NT2/D1 (cell line): ENCODE data around the gene MUC5B.

Experiments used
- DNase-seq: peaks from one replicate; pipeline ENCODE4 v3.0.0-alpha.2; 2011; ENCODE audit warnings: low read depth, low spot score
- H3K27me3 ChIP-seq: 2 replicates; pipeline ENCODE4 v1.6.0; 2011; ENCODE audit warnings: mild to moderate bottlenecking; ENCODE audit not compliant: insufficient read length, insufficient read depth
- H3K36me3 ChIP-seq: 2 replicates; pipeline ENCODE4 v1.6.1; 2011; ENCODE audit warnings: mild to moderate bottlenecking, low read length, mixed read lengths; ENCODE audit not compliant: insufficient read depth, insufficient read length
- H3K4me1 ChIP-seq: 2 replicates; pipeline ENCODE4 v1.5.1; 2011; ENCODE audit not compliant: insufficient read depth, insufficient read length
- H3K4me3 ChIP-seq: 2 replicates; pipeline ENCODE4 v1.5.1; 2011; ENCODE audit warnings: low read depth; ENCODE audit not compliant: insufficient read length
- H3K9ac ChIP-seq: 2 replicates; pipeline ENCODE4 v1.6.0; 2011; ENCODE audit warnings: low read depth; ENCODE audit not compliant: insufficient read length
- H3K9me3 ChIP-seq: 2 replicates; pipeline ENCODE4 v1.5.1; 2011; ENCODE audit warnings: mild to moderate bottlenecking, low read length; ENCODE audit not compliant: insufficient read depth
- SUZ12 ChIP-seq: IDR thresholded peaks from 2 replicates; pipeline ENCODE4 v1.6.1; 2011; ENCODE audit not compliant: insufficient read length, insufficient read depth; ENCODE audit errors: extremely low read depth
- YY1 ChIP-seq: IDR thresholded peaks from 2 replicates; pipeline ENCODE4 v1.6.1; 2011; ENCODE audit not compliant: insufficient read length, insufficient read depth
- ZNF274 ChIP-seq: IDR thresholded peaks from 2 replicates; pipeline ENCODE4 v1.6.1; 2011; ENCODE audit warnings: mild to moderate bottlenecking, low read depth, low read length

The MUC5B gene

GRCh38 chr11:1223346-1224110 lies 662 bp downstream of the MUC5B start:
- Histone ChIP-seq H3K36me3 (no peaks in the 10 kb centered on the region), H3K27me3 (no peaks in the 10 kb centered on the region), H3K9ac (peak overlapping the region; percentile 24), H3K4me1 (peaks cover 32% of the 10 kb centered on the region), H3K9me3 (no peaks in the 10 kb centered on the region), H3K4me3 (no peak overlapping the region)
- TF ChIP-seq SUZ12 (no peak), ZNF274 (no peak), YY1 (no peak)
- DNase-seq: no peak

DNA sequence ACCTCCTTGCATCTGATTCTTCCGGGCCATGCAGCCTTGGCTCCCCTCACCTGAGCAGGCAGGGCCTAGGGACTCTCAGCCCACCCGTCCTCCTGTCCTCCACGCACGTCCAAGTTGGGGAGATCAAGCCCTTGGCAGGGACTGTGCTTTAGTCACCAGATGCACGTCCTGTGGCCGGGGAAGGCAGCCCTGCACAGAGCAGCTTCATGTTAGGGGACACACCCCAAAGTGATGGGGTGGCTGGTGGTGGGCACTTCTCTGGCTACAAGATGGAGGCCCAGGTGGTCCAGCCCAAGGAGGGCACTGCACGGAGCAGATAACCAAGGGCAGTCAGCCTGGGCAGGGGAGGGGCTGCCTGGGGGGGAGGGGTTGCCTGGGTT lies 1.2 kb downstream of the MUC5B start:
- no peak for TF ChIP-seq YY1
- no peak for TF ChIP-seq ZNF274
- TF ChIP-seq SUZ12: no peak
- Histone ChIP-seq H3K9ac (peak overlapping the region; percentile 24), H3K27me3 (no peaks in the 10 kb centered on the region), H3K4me3 (no peak overlapping the region), H3K9me3 (no peaks in the 10 kb centered on the region), H3K36me3 (no peaks in the 10 kb centered on the region), H3K4me1 (peaks cover 32% of the 10 kb centered on the region)
- no peak for DNase-seq

DNA sequence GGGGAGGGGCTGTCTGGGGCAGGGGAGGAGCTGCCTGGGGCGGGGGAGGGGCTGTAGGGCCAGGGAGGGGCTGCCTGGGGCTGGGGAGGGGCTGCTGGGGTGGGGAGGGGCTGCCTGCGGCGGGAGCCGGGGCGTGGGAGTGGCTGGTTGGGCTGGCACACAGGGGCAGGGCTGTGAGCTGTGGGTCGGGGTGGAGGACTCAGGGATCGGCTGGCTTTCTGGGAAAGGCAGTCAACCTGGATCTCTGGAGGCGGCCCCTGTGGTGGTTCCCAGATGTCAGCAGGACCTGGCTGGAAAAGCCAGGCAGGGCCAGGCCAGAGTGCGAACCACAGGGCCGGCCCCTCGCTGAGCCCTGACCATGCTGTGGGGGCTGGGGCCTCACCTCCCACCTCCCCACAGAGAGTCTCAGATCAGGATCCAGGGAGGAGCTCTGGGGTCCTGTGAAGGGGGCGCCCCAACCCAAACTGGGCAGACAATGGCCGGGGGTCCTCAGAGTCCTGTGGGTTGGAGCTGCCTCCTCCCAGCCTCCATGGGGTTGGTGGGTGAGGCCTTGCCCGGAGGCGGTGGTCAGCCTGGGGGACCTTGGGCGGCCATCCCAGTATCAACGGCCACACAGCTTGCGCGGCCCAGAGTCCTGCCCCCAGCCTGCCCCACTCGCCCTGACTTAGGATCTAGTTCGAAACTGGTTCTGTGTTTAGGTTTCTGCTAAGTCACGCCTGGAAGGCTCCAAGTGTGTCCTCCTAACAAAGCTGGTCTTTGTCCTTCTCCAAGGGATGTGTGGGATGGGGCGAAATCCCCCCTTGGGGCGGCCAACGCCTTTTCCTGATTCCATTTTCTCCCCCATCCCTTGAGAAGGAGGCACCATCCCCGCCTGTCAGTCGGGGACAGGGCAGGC lies 1.9 kb downstream of the MUC5B start:
- no peak overlapping the region for H3K4me3 ChIP-seq
- TF ChIP-seq SUZ12 (no peak), ZNF274 (no peak), YY1 (no peak)
- no peaks in the 10 kb centered on the region for H3K27me3 ChIP-seq
- no peaks in the 10 kb centered on the region for H3K9me3 ChIP-seq
- H3K9ac ChIP-seq: peak overlapping the region; percentile 57
- DNase-seq: no peak
- H3K36me3 ChIP-seq: no peaks in the 10 kb centered on the region
- peaks cover 32% of the 10 kb centered on the region for H3K4me1 ChIP-seq

DNA sequence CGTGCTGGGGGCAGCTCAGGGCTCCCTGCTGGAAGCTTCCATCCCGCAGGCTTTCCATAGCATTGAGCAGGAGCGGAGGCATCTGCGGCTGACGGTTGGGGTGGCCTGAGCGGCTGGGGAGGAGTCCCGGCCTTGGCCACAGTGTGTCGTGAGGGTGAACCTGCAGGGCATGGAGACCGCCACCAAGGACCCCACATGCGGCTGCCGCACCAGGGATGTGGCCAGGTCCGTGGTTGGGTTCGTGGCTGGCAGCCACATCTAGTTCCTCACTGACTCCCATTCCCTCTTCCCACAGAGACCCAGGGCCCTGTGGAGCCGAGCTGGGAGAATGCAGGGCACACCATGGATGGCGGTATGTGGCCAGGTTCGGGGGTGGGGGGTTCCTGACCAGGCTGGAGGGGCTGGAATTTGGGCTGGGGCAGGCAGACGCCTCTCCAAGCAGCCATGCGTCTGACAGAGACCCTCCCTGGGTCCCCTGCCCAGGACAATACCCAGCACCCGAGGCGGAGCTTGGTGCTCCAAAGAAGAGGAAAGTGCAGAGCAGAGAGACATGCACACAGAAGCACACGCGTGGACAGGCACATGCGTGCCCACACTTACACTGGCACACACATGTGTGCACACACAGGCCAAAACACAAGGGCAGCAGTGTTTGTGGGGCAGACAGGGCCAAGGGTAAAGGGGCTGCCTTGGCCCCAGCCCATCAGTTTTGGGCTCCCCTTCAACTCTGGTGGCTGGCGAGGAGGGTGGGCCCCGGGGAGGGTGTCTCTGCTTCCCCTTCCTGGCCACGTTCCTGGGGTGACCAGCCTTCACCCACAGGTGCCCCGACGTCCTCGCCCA lies 2.7 kb downstream of the MUC5B start:
- H3K27me3 ChIP-seq: no peaks in the 10 kb centered on the region
- no peak overlapping the region for H3K4me3 ChIP-seq
- no peak overlapping the region for H3K9ac ChIP-seq
- H3K4me1 ChIP-seq: peaks cover 36% of the 10 kb centered on the region
- no peak for TF ChIP-seq YY1
- no peak for TF ChIP-seq ZNF274
- TF ChIP-seq SUZ12: no peak
- no peak for DNase-seq
- H3K9me3 ChIP-seq: no peaks in the 10 kb centered on the region
- no peaks in the 10 kb centered on the region for H3K36me3 ChIP-seq

- Histone ChIP-seq H3K9ac (no peak overlapping the region), H3K36me3 (no peaks in the 10 kb centered on the region), H3K27me3 (no peaks in the 10 kb centered on the region), H3K9me3 (no peaks in the 10 kb centered on the region), H3K4me3 (no peak overlapping the region), H3K4me1 (peaks cover 36% of the 10 kb centered on the region)
- TF ChIP-seq SUZ12 (no peak), YY1 (no peak), ZNF274 (no peak)
- DNase-seq: no peak
Measured at GRCh38 chr11:1226226-1226985, 3.5 kb downstream of the MUC5B start.

DNA sequence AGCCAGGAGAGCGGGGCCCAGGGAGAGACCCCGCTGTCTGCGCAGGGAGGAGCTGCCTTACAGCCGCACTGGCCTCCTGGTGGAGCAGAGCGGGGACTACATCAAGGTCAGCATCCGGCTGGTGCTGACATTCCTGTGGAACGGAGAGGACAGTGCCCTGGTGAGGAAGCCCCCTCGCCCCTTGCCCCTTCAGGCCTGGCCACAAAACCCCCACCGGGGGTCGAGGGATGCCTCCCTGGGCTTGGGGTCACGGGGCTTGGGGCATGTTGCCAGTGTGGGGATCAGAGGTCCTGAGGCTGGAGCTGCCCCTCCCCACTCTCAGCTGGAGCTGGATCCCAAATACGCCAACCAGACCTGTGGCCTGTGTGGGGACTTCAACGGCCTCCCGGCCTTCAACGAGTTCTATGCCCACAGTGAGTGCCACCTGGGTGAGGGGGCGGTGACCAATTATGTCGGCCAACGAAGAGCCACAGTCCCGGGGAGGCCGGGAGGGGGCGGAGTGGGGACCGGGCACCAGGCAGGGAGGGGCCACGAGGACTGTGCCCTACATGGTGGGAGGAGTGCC lies 4.2 kb downstream of the MUC5B start:
- Histone ChIP-seq H3K36me3 (no peaks in the 10 kb centered on the region), H3K4me3 (no peak overlapping the region), H3K9me3 (no peaks in the 10 kb centered on the region), H3K9ac (no peak overlapping the region), H3K4me1 (peaks cover 33% of the 10 kb centered on the region), H3K27me3 (no peaks in the 10 kb centered on the region)
- TF ChIP-seq SUZ12: no peak
- TF ChIP-seq ZNF274: no peak
- no peak for TF ChIP-seq YY1
- DNase-seq: no peak
